ENCODE results near the gene RECK. TPM values are rescaled to one million over a fixed set of nuclear protein-coding genes. Genes with fewer than 3 reads are reported as not detected.

Gene RECK
- 39.0 and 75.2 TPM in 2 replicates for total RNA-seq

GRCh38 chr9:36036780-36037548 lies at the start of gene RECK:
RECK (plus strand) TSS chr9:36036913; CDS start chr9:36036999, 86 bp downstream.

GRCh38 chr9:36136272-36136893 lies 99.7 kb downstream of the RECK start, which contains the start of gene GLIPR2:
GLIPR2 (plus strand) TSS chr9:36136733; CDS start chr9:36136779, 46 bp downstream.

GRCh38 chr9:36169166-36169565 lies 132.5 kb downstream of the RECK start, which contains the start of gene CCIN:
CCIN (plus strand) TSS chr9:36169388; CDS start chr9:36169503, 115 bp downstream.

Other genes starting within 250 kb of the RECK start
- gene NPR2, start 245.3 kb upstream of the RECK start, total RNA-seq, result 43.6 and 53.1 TPM in 2 replicates
- gene SPAG8, start 224.7 kb upstream of the RECK start, total RNA-seq, result 0.91 and 1.3 TPM in 2 replicates
- 11.4 and 11.8 TPM in 2 replicates for gene HINT2, start 221.9 kb upstream of the RECK start, total RNA-seq
- not detected in 2 replicates for gene FAM221B, start 208.2 kb upstream of the RECK start, total RNA-seq
- 7.0 and 8.5 TPM in 2 replicates for gene TMEM8B, start 207.7 kb upstream of the RECK start, total RNA-seq
- gene OR13J1, start 166.5 kb upstream of the RECK start, total RNA-seq, result not detected in 2 replicates
- 0.39 and 0.59 TPM in 2 replicates for gene HRCT1, start 130.7 kb upstream of the RECK start, total RNA-seq
- gene SPAAR, start 127.4 kb upstream of the RECK start, total RNA-seq, result 0.13 and 0.26 TPM in 2 replicates
- not detected in 2 replicates for gene OR2S2, start 78.8 kb upstream of the RECK start, total RNA-seq
- 18.8 and 27.0 TPM in 2 replicates for gene GLIPR2, start 99.8 kb downstream of the RECK start, total RNA-seq
- gene CCIN, start 132.5 kb downstream of the RECK start, total RNA-seq, result 3.6 and 3.7 TPM in 2 replicates
- 158 and 167 TPM in 2 replicates for gene CLTA, start 154.0 kb downstream of the RECK start, total RNA-seq
- gene GNE, start 221.5 kb downstream of the RECK start, total RNA-seq, result 31.3 and 36.0 TPM in 2 replicates